Stomach (tissue), 9 donors: ENCODE data around the gene SPDYA. TPM values are rescaled to one million over a fixed set of nuclear protein-coding genes. Genes with fewer than 3 reads are reported as not detected.

Experiments
- DNase-seq, 2 donors: peaks; one replicate each; pipeline versions ENCODE4 v3.0.0 to v3.0.0-alpha.2; 2013 to 2019
- H3K27ac ChIP-seq, 5 donors: fragments of 200-600 bp in 4 of 5; sonication (generic) in 4 of 5; one replicate each; pipeline ENCODE4 v1.5.1; 2013 to 2019; ENCODE audit warnings: mild to moderate bottlenecking in 1 of 5, moderate library complexity in 1 of 5
- H3K27me3 ChIP-seq, 3 donors: fragments of 200-600 bp; sonication (generic); one replicate each; pipeline ENCODE4 v1.5.1; 2017 to 2019; ENCODE audit warnings: mixed run types in 1 of 3
- H3K36me3 ChIP-seq, 4 donors: fragments of 200-600 bp; sonication (generic); 1 replicate in 3 of 4; 2 replicates in 1 of 4; pipeline ENCODE4 v1.5.1; 2016 to 2019
- H3K4me1 ChIP-seq, 4 donors: fragments of 200-600 bp; sonication (generic); one replicate each; pipeline ENCODE4 v1.5.1; 2016 to 2019
- H3K4me3 ChIP-seq, 4 donors: fragments of 200-600 bp; sonication (generic) in 3 of 4; one replicate each; pipeline ENCODE4 v1.5.1; 2016 to 2019; ENCODE audit warnings: mild to moderate bottlenecking in 1 of 4
- H3K9me3 ChIP-seq, 4 donors: fragments of 200-600 bp; sonication (generic); one replicate each; pipeline ENCODE4 v1.5.1; 2016 to 2019
- EP300 ChIP-seq: sonication (generic); formaldehyde crosslinking; IDR thresholded peaks from one replicate; pipeline ENCODE4 v1.6.1; 2017; ENCODE audit warnings: antibody characterized with exemption
- POLR2A ChIP-seq, 4 donors: fragments of 450-650 bp; IDR thresholded peaks; one replicate each; pipeline ENCODE4 v1.6.1; 2016; ENCODE audit warnings: antibody characterized with exemption in 4 of 4, control low read depth in 2 of 4, mild to moderate bottlenecking in 1 of 4, moderate library complexity in 1 of 4
- POLR2AphosphoS5 ChIP-seq, 3 donors: sonication (generic); formaldehyde crosslinking; IDR thresholded peaks; one replicate each; pipeline ENCODE4 v1.6.1; 2016; ENCODE audit warnings: antibody characterized with exemption in 3 of 3
- WGBS, 5 donors: extraction: QIAGEN DNeasy Blood & Tissue Kit in 3 of 5; methylation state at CpG; one replicate each; pipeline versions ENCODE4 v1.1.5 to v1.1.7; 2013 to 2018; 5-methylcytosine and 5-hydroxymethylcytosine counted together
- intact Hi-C: fragments of 100-400 bp; cut with DNase I; formaldehyde crosslinking; loops from one replicate; pipeline ENCODE4 v1.15.1; 2023; ENCODE audit warnings: low total_unique reads
- polyA plus RNA-seq, 3 donors: library from polyadenylated mRNA; stranded (reverse); fragments of 200-250 nt; gene quantifications; one replicate each; pipeline ENCODE4 v1.2.3, GENCODE V29; 2013
- total RNA-seq, 5 donors: library from RNA; depleted of rRNA; stranded (reverse); fragments of >200 nt; gene quantifications; one replicate each; pipeline versions ENCODE4 v1.1.0 to v1.2.3, GENCODE V29; 2014 to 2016
- TF ChIP-seq, protein P1 (sequence below), 7 experiments: fragments of 450-650 bp in 4 of 7; fragments of 200-600 bp in 3 of 7; sonication (generic) in 3 of 7; IDR thresholded peaks; one replicate each; pipeline ENCODE4 v1.5.1; 2016 to 2019; ENCODE audit warnings: antibody characterized with exemption in 7 of 7, control low read depth in 2 of 7, mild to moderate bottlenecking in 1 of 7
- donor health status: healthy with polysubstance abuse.
- donor health status: Bipolar disorder and iron deficiency.
- donor health status: healthy.

The SPDYA gene
- total and polyA plus RNA-seq, 8 donors: 0.40 to 11.7 (median 3.9) TPM; not detected in 4

DNA sequence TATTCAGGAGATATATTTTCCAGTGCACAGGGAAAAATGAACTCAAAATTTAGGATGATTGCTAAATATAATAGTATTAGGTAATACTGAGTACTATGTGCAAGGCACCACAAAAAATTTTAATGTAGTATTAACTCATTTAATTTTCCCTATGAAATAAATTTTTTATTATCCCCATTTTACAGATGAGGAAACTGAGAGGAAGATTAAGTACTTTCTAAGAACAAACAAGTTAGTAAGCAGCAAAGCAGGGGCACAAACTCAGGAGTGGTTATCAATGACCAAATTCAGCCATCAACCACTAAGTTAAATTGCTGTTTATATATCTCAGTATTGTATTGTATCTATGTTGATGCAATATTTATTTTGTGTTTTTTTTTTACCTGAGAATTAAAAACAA lies 14.2 kb downstream of the SPDYA start:
- Histone ChIP-seq H3K36me3 (no peaks in the 10 kb centered on the region), H3K9me3 (no peaks in the 10 kb centered on the region), H3K4me3 (no peak overlapping the region), H3K27ac (no peak overlapping the region), H3K4me1 (peaks cover 0 to 12% (median 3%) of the 10 kb centered on the region in 4 donors), H3K27me3 (peaks cover 0 to 7% (median 0%) of the 10 kb centered on the region in 3 donors)
- no peak for TF ChIP-seq POLR2A (IDR thresholded peaks at IDR 0.05)
- TF ChIP-seq POLR2AphosphoS5 (IDR thresholded peaks at IDR 0.05): no peak
- TF ChIP-seq, protein P1, sequence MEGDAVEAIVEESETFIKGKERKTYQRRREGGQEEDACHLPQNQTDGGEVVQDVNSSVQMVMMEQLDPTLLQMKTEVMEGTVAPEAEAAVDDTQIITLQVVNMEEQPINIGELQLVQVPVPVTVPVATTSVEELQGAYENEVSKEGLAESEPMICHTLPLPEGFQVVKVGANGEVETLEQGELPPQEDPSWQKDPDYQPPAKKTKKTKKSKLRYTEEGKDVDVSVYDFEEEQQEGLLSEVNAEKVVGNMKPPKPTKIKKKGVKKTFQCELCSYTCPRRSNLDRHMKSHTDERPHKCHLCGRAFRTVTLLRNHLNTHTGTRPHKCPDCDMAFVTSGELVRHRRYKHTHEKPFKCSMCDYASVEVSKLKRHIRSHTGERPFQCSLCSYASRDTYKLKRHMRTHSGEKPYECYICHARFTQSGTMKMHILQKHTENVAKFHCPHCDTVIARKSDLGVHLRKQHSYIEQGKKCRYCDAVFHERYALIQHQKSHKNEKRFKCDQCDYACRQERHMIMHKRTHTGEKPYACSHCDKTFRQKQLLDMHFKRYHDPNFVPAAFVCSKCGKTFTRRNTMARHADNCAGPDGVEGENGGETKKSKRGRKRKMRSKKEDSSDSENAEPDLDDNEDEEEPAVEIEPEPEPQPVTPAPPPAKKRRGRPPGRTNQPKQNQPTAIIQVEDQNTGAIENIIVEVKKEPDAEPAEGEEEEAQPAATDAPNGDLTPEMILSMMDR (IDR thresholded peaks at IDR 0.05): no peak
- no peak for TF ChIP-seq EP300
- intact Hi-C loops: loop anchor here (10.0 kb wide), 1 partner anchor 370 kb away; no protein-coding TSS in a partner anchor
- no peak for DNase-seq

GRCh38 chr2:28828382-28828781 lies 17.7 kb downstream of the SPDYA start:
- DNase-seq: no peak
- peaks cover 0 to 7% (median 0%) of the 10 kb centered on the region in 4 donors for H3K4me1 ChIP-seq
- H3K4me3 ChIP-seq: no peak overlapping the region
- H3K9me3 ChIP-seq: no peaks in the 10 kb centered on the region
- TF ChIP-seq POLR2A (IDR thresholded peaks at IDR 0.05): no peak
- TF ChIP-seq, protein P1 (IDR thresholded peaks at IDR 0.05): no peak
- TF ChIP-seq EP300: no peak
- no peak for TF ChIP-seq POLR2AphosphoS5 (IDR thresholded peaks at IDR 0.05)
- WGBS, 5 donors: 44 to 66% (median 48%) methylated on average over 2 of the region's 2 CpGs
- H3K27ac ChIP-seq: no peak overlapping the region
- no peaks in the 10 kb centered on the region for H3K36me3 ChIP-seq
- peaks cover 0 to 7% (median 0%) of the 10 kb centered on the region in 3 donors for H3K27me3 ChIP-seq
- intact Hi-C loops: loop anchor here (10.0 kb wide), 1 partner anchor 366 kb away; no protein-coding TSS in a partner anchor

DNA sequence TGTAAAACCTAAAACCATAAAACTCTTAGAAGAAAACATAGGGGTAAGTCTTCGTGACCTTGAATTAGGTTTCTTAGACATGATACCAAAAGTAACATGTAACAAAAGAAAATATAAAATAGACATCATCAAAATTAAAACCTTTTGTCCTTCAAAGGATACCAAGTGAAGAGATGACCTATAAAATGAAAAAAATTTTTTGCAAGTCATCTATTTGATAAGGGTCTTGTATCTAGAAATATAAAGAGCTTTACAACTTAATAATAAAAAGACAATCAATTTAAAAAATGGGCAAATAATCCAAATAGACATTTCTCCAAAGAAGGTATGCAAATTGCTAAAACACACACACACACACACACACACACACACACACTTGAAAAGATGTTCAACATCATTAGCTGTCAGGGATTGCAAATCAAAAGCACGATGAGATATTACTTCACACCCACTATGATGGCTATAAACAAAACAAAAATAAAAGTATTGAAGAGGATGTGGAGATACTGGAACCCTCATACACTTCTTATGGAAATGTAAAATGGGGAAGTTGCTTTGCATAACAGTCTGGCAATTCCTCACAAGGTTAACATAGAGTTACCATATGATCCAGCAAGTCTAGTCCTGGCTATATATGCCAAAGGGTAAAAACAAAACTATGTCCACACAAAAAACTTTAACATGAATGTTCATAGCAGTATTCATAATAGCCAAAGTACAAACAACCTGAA lies 23.3 kb downstream of the SPDYA start:
- Histone ChIP-seq H3K4me3 (no peak overlapping the region), H3K9me3 (no peaks in the 10 kb centered on the region), H3K27ac (no peak overlapping the region), H3K36me3 (no peaks in the 10 kb centered on the region), H3K4me1 (no peaks in the 10 kb centered on the region), H3K27me3 (no peaks in the 10 kb centered on the region)
- WGBS, 5 donors: 90 to 97% (median 94%) methylated on average over 2 of the region's 2 CpGs
- no peak for DNase-seq
- no peak for TF ChIP-seq POLR2AphosphoS5 (IDR thresholded peaks at IDR 0.05)
- TF ChIP-seq, protein P1 (IDR thresholded peaks at IDR 0.05): no peak
- TF ChIP-seq POLR2A (IDR thresholded peaks at IDR 0.05): no peak
- no peak for TF ChIP-seq EP300
- intact Hi-C loops: no loop called here

GRCh38 chr2:28835781-28836180 lies 25.1 kb downstream of the SPDYA start:
- peak in 1 of 2 donors; percentile 2 for DNase-seq
- H3K4me3 ChIP-seq: no peak overlapping the region
- H3K36me3 ChIP-seq: no peaks in the 10 kb centered on the region
- 30 to 59% (median 49%) methylated on average over 2 of the region's 2 CpGs for WGBS, 5 donors
- TF ChIP-seq POLR2A (IDR thresholded peaks at IDR 0.05) (no peak), EP300 (no peak), POLR2AphosphoS5 (IDR thresholded peaks at IDR 0.05) (no peak)
- TF ChIP-seq, protein P1 (IDR thresholded peaks at IDR 0.05): no peak
- no peak overlapping the region for H3K27ac ChIP-seq
- no peaks in the 10 kb centered on the region for H3K27me3 ChIP-seq
- no peaks in the 10 kb centered on the region for H3K4me1 ChIP-seq
- intact Hi-C loops: no loop called here
- H3K9me3 ChIP-seq: no peaks in the 10 kb centered on the region
